Muscle layer of colon (tissue), 2 donors: ENCODE measurements around the gene ARMC8.

ENCODE experiments used
- H3K27ac ChIP-seq: one replicate; pipeline ENCODE4 v1.7.0; 2013; ENCODE audit warnings: low read depth, mild to moderate bottlenecking, low read length, moderate library complexity
- H3K27me3 ChIP-seq, 2 donors: one replicate each; pipeline ENCODE4 v1.7.0; 2013; ENCODE audit warnings: low read length in 2 of 2, mild to moderate bottlenecking in 2 of 2; ENCODE audit not compliant: insufficient read depth in 2 of 2, control insufficient read depth in 1 of 2
- H3K36me3 ChIP-seq: one replicate; pipeline ENCODE4 v1.7.0; 2013; ENCODE audit warnings: mild to moderate bottlenecking, low read length; ENCODE audit not compliant: insufficient read depth
- H3K4me1 ChIP-seq: one replicate; pipeline ENCODE4 v1.7.0; 2013; ENCODE audit warnings: mild to moderate bottlenecking, low read length; ENCODE audit not compliant: insufficient read depth
- H3K4me3 ChIP-seq, 2 donors: one replicate each; pipeline ENCODE4 v1.7.0; 2013; ENCODE audit warnings: low read length in 2 of 2, low read depth in 1 of 2, mild to moderate bottlenecking in 1 of 2, moderate library complexity in 1 of 2
- H3K9ac ChIP-seq: one replicate; pipeline ENCODE4 v1.7.0; 2013; ENCODE audit warnings: low read length
- H3K9me3 ChIP-seq: one replicate; pipeline ENCODE4 v1.7.0; 2013; ENCODE audit warnings: mild to moderate bottlenecking, low read length
- donor health status: abdominal sarcoma.
- donor health status: Adenocarcinoma of cecum.

ARMC8 gene

GRCh38 chr3:138314751-138315150 is 127.7 kb downstream of the ARMC8 start:
- Histone ChIP-seq H3K4me1 (no peaks in the 10 kb centered on the region), H3K4me3 (no peak overlapping the region)

GRCh38 chr3:138317687-138318086 is 130.6 kb downstream of the ARMC8 start:
- no peaks in the 10 kb centered on the region for H3K27me3 ChIP-seq
- no peaks in the 10 kb centered on the region for H3K4me1 ChIP-seq
- H3K4me3 ChIP-seq, result no peak overlapping the region
- no peaks in the 10 kb centered on the region for H3K36me3 ChIP-seq
- H3K9me3 ChIP-seq, result no peaks in the 10 kb centered on the region
- no peak overlapping the region for H3K27ac ChIP-seq
- H3K9ac ChIP-seq, result no peak overlapping the region

More at GRCh38 chr3:138314751-138315150, 127.7 kb downstream of the ARMC8 start:
- H3K36me3 ChIP-seq, result no peaks in the 10 kb centered on the region
- no peaks in the 10 kb centered on the region for H3K27me3 ChIP-seq
- H3K27ac ChIP-seq, result no peak overlapping the region
- no peaks in the 10 kb centered on the region for H3K9me3 ChIP-seq
- H3K9ac ChIP-seq, result no peak overlapping the region

DNA sequence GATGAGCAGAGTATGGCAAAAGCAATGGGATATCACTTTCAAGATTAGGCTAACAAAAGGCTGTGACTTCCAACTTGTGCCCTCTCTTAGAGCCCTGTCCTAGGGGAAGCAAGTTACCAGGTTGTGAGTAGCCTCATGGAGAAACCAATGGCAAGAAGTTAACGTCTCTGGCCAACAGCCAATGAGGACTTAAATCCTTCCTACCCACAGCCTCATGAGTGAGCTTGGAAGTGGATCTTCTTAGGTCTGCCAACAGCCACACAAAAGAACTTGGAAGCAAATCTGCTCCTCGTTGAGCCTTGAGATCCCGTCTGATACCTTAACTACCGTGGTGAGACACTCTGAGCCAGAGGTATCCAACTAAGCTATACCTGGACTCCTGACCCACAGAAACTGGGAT is 136.9 kb downstream of the ARMC8 start:
- no peaks in the 10 kb centered on the region for H3K9me3 ChIP-seq
- no peak overlapping the region for H3K9ac ChIP-seq
- no peaks in the 10 kb centered on the region for H3K36me3 ChIP-seq
- no peak overlapping the region for H3K4me3 ChIP-seq
- no peak overlapping the region for H3K27ac ChIP-seq
- H3K4me1 ChIP-seq, result peaks cover 7% of the 10 kb centered on the region
- no peaks in the 10 kb centered on the region for H3K27me3 ChIP-seq

GRCh38 chr3:138325990-138326389 is 138.9 kb downstream of the ARMC8 start:
- no peak overlapping the region for H3K9ac ChIP-seq
- peaks cover 8% of the 10 kb centered on the region for H3K4me1 ChIP-seq
- H3K27ac ChIP-seq, result no peak overlapping the region
- H3K4me3 ChIP-seq, result no peak overlapping the region
- no peaks in the 10 kb centered on the region for H3K27me3 ChIP-seq
- no peaks in the 10 kb centered on the region for H3K36me3 ChIP-seq
- H3K9me3 ChIP-seq, result no peaks in the 10 kb centered on the region

- Histone ChIP-seq H3K4me1 (peaks cover 8% of the 10 kb centered on the region), H3K27me3 (no peaks in the 10 kb centered on the region), H3K36me3 (no peaks in the 10 kb centered on the region), H3K4me3 (no peak overlapping the region), H3K9ac (no peak overlapping the region), H3K9me3 (no peaks in the 10 kb centered on the region), H3K27ac (no peak overlapping the region)
Observed at GRCh38 chr3:138326866-138327595, 139.9 kb downstream of the ARMC8 start.

DNA sequence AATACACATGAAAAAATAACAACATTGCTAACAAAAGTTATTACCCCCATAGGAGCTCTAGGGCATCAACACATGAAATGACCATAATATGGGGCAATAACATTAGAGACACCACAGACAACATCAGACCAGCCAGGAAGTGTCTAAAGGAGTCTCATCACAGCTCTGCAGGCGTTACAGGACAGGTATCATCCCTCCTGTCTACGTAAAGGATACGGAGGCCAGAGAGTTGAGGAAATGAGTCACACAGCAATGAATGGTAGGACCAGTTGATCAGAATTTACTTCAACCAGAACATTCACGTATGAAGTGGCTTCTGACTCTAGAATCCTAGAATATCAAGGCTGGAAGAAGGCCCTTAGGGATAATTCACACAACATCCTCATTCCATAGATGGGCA is 140.7 kb downstream of the ARMC8 start:
- H3K27me3 ChIP-seq, result no peaks in the 10 kb centered on the region
- no peak overlapping the region for H3K27ac ChIP-seq
- H3K4me3 ChIP-seq, result no peak overlapping the region
- no peak overlapping the region for H3K9ac ChIP-seq
- no peaks in the 10 kb centered on the region for H3K36me3 ChIP-seq
- H3K4me1 ChIP-seq, result peaks cover 8% of the 10 kb centered on the region
- H3K9me3 ChIP-seq, result no peaks in the 10 kb centered on the region

GRCh38 chr3:138328341-138328740 is 141.2 kb downstream of the ARMC8 start:
- Histone ChIP-seq H3K27ac (no peak overlapping the region), H3K4me3 (peak overlapping the region in 1 of 2 donors; percentile 65), H3K9ac (no peak overlapping the region), H3K36me3 (no peaks in the 10 kb centered on the region), H3K4me1 (peaks cover 8% of the 10 kb centered on the region), H3K27me3 (no peaks in the 10 kb centered on the region), H3K9me3 (no peaks in the 10 kb centered on the region)

- peaks cover 8% of the 10 kb centered on the region for H3K4me1 ChIP-seq
- H3K27me3 ChIP-seq, result no peaks in the 10 kb centered on the region
- H3K4me3 ChIP-seq, result peak within 1 kb of the TSS; percentile 65 to 75
- H3K9ac ChIP-seq, result no peak within 1 kb of the TSS
- H3K36me3 ChIP-seq, result no peaks in the 10 kb centered on the region
- H3K9me3 ChIP-seq, result no peaks in the 10 kb centered on the region
- peak within 1 kb of the TSS; percentile 73 for H3K27ac ChIP-seq
Observed at GRCh38 chr3:138329127-138329983, 142.3 kb downstream of the ARMC8 start, which contains the start of gene NME9. Gene NME9, minus strand, starts transcription at chr3:138329851. Its CDS starts 516 bp downstream, at chr3:138329335.

DNA sequence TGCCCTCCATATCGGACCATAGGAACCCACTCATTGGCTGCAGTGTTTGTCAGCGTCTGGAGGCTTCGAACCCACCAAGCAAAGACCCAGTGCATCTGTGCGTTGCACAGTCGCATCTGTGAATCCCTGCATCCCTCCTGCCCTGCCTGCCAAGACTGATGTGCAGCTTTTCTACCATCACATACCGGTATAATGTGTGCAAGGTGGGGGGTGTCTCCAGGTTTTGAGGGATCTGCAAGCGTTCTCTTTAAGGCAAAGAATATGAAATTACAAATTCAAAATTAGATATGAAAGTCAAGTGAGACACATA is 142.8 kb downstream of the ARMC8 start:
- Histone ChIP-seq H3K27ac (no peak overlapping the region), H3K4me3 (peak overlapping the region; percentile 65 to 75), H3K27me3 (no peaks in the 10 kb centered on the region), H3K4me1 (peaks cover 8% of the 10 kb centered on the region), H3K36me3 (no peaks in the 10 kb centered on the region), H3K9me3 (no peaks in the 10 kb centered on the region), H3K9ac (no peak overlapping the region)

GRCh38 chr3:138331143-138331894 is 144.2 kb downstream of the ARMC8 start:
- Histone ChIP-seq H3K4me3 (no peak overlapping the region), H3K36me3 (no peaks in the 10 kb centered on the region), H3K9me3 (no peaks in the 10 kb centered on the region), H3K27me3 (no peaks in the 10 kb centered on the region), H3K9ac (no peak overlapping the region), H3K4me1 (peaks cover 8% of the 10 kb centered on the region), H3K27ac (no peak overlapping the region)

DNA sequence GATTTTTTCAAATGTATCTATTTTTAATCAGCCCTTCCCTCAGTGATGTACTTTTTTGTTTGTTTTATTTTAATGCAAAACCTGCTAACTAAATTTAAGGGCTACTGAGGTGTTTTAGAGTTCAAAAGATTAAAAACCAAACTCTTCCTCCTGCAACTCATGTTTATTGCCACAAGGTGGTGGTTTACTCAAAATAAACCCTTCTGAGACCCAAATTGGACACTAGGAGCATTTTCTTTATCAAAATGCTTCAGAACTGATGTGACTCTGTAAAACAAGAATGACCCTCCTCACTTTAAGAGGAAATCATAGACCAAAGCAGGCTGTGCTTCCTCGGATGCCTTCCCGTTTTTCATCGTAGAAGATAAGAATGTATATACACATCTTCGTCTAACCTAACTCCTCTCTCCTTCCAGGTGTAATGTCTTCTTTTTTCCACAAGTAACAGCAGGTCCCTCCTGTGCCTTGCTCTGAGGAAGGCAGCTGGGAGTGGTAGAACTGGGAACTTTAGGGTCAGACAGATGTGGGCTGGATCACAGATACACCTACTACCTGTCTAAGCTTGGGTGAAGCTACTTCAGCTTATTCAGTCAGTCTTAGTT is 145.5 kb downstream of the ARMC8 start:
- H3K27ac ChIP-seq, result no peak overlapping the region
- no peak overlapping the region for H3K9ac ChIP-seq
- H3K4me1 ChIP-seq, result peaks cover 8% of the 10 kb centered on the region
- no peak overlapping the region for H3K4me3 ChIP-seq
- no peaks in the 10 kb centered on the region for H3K9me3 ChIP-seq
- no peaks in the 10 kb centered on the region for H3K36me3 ChIP-seq
- H3K27me3 ChIP-seq, result no peaks in the 10 kb centered on the region
